CD4-positive, alpha-beta T cell treated with Interleukin-21 for 1 hour (primary cell): ENCODE results near the gene NUBPL.
"Not testable (repeated sequence)": the region's sequence is repeated elsewhere in the genome, so short reads cannot be mapped to it uniquely, and the experiment has no call there.

Experiments used
- DNase-seq: peaks from one replicate; pipeline ENCODE4 v3.0.0-alpha.2; 2020

The NUBPL gene

DNA sequence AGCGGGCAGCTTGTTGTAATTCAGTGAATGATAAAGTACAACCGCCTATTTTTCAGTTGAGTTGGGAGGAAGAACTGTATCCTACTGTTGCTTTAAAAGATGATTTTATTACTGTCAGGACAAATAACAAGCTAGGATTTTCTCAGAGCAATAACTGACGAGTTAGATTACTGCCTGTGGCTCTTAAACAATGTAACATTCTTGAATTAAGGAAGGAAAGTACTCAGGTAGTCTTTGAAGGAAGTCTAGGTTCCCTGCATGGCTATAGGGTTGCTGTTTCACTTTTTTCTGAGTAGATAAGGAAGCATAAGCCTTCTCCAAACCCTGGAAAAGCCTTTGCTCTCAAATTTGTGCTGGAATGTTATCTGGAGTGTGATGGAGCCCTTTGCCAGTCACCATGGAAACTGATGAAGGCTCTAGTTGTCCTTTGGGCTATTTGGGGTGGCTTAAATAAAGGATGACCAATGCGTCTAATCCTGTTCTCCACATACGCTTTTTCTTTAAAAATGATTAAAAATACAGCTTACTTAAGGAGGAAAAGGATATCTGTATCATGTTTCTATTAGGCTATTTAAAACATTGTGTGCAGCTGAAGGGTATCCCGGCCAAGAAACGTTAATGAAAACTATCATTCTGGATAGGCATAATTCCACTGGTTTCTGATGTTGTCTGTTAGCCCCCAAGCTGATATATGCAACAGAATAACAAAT, 17.7 kb downstream of the NUBPL start:
- no peak for DNase-seq

DNA sequence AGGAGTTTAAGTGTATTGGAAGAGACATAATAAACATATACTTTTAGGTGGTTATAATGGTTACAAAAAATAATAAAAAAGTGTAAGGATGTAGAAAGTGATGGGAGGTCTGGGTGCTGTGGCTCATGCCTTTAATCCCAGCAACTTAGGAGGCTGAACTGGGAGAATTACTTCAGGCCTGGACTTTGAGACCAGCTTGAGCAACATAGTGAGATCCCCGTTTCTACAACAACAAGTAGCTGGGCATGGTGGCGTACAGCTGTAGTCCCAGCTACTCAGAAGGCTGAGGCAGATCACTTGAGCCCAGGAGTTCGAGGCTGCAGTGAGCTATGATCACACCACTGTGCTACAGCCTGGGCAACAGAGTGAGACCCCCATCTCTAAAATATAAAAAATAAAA, 19.0 kb downstream of the NUBPL start:
- DNase-seq, result no peak

DNA sequence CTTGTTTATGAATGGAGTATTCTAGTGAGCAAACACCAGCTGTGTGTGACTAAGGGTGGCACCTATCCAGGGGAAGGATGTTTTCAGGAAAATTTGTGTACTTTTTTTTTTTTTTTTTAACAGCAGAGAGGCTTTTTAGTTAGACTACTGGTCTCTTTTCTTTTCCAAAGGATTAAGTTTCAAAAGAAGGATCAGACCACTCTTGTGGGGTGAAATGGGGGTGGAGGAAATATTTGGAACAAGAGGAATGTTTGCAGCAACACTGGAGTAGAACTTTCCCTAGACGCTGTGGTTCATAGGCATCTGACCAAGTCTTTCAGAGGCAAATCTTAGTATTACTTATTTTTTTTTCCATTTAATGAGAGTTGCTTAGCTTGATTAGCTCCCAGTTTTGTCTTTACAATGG, 21.1 kb downstream of the NUBPL start:
- DNase-seq, result no peak

DNA sequence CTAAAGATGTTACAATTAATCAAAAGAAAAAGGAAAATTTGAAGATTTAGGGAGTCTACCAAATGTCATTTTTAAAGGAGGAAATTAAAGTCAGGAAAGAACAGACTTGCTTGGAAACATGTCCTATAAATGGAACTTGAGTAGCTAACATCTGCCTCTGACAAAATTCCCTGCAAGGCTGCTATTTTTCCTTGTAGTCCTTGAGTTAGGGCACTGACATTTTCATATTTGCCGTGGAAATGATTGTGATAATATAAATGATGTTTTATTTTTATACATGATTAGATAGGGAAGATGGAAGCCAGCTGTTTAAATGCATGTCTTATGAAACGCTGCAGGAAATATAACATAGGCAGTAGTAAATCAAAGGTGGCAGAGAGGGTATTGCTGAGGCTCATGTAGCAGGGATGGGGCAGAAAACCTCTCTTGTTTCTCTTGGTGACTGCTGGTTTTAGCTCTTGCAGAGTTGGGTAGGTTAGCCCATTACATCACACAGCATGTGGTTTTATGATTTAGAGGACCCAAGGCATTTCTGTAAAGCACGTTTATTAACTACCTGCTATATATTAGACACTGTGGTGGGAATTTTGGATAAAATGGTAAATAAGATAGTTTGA, 21.7 kb downstream of the NUBPL start:
- DNase-seq, result no peak

DNA sequence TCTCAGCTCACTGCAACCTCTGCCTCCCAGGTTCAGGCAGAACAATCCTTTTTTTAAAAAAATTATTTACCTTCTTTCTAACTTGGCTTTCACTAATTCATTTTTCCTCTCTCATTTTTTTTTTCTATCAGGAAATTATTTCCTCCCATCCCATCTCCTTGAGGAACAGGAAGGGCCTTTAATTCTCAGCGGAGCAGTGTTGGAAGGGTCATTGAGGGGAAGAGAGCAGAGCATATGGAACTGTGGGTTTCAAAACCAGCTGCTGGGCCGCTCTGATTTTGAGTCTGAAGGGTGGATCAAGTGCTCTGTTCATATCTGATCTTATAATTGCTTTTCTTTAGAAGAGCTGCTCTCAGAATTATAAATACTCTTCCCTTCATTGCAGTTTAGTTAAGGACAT, 29.0 kb downstream of the NUBPL start:
- DNase-seq, result no peak

DNA sequence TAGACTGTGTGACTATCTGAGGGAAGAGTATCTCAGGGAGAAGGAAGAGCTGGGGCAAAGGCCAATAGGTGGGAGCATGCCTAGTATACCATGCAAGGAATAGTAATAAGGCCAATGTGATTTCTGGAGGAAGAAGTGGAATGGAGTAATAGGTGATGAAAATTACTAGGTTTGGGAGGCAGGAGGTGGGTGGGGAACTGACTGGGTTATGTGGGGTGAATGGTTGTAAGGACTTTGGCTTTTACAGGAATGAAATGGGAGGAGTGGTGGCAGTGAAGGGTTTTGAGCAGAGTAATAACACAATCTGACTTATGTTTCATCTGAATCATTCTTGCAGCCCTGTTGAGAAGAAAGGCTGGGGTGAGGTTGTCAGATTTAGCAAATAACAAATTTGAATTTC, 30.9 kb downstream of the NUBPL start:
- DNase-seq, result no peak

DNA sequence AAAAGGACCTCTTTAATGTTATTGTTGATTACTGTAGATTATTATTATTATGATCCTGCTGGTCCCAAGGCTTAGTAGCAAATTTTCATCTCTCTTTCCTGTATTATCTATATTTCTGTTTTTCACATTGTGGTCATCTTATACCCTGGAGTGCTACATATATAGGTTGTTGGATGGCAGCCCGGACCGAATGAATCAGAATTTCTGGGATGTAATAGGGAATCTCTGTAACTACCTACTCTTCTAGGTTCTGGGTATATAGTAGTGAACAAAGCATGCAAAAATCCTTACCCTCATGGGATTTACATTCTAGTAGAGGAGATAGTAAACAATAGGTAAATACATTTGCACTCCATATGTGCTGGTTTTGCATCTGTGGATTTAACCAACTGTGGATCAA, 31.4 kb downstream of the NUBPL start:
- no peak for DNase-seq

DNA sequence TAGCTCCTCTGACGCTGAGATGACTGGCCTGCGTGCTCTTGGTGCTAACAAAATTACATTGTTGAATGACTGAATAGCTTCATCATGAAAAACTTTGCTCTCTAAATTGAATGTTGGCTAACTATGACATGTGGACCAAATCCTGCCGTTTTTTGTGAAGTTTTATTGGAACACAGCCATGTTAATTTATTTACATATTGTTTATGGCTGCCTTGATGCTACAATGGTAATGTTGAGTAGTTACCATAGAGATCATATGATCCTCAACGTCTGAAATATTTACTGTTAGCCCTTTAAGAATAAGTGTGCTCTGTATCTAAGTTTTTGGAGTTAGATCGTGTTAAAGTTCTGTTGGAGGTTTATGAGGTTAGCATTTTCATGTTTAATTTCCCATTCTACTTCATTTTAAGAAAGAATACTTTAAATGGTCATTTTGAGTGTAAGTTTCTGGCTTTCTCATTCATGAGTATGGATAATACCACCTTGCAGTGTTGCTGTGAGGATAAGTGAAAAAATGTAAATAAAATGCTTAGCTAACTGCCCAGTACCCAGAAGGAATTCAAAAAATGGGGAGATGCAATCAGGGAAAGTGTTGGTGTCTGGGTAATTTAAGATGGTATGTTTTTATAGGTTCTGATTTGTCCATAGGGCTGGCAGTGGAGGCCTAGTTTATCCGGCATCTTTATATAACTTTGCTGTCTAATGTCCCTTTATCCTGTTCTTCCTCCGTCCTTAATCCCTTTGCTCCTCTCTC, 35.3 kb downstream of the NUBPL start:
- no peak for DNase-seq

DNA sequence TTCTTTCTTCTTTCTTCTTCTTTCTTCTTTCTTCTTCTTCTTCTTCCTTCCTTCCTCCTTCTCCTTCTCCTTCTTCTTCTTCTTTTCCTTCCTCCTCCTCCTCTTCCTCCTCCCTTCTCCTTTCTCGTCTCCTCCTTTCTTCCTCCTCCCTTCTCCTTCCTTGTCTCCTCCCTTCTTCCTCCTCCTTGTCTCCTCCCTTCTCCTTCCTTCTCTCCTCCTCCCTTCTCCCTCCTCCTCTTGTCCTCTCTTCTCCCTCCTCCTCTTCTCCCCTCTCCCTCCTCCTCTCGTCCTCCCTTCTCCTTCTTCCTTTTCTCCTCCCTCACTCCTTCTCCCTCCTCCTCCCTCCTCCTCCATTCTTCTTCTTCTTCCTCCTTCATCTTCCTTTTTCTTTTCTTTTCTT, 44.5 kb downstream of the NUBPL start:
- DNase-seq, result no peak

DNA sequence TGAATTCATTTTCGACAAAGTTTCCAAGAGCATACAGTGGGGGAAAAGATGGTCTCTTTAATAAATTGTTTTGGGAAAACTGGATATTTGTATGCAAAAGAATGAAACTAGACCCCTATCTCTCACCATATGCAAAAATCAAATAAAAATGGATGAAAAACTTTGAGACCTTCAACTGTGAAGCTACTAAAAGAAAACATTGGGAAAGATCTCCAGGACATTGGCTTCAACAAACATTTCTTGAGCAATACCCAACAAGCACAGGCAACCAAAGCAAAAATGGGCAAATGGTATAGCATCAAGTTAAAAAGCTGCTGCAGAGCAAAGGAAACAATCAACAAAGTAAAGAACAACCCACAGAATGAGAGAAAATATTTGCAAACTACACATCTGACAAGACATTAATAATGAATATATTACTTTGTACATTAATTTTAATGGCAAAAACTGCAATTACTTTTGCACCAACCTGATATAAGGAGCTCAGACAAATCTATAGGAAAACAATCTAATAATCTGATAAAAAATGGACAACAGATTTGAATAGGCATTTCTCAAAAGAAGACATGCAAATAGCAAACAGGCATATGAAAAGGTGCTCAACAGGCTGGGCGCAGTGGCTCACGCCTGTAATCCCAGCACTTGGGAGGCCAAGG, 50.7 kb downstream of the NUBPL start:
- DNase-seq, result no peak

DNA sequence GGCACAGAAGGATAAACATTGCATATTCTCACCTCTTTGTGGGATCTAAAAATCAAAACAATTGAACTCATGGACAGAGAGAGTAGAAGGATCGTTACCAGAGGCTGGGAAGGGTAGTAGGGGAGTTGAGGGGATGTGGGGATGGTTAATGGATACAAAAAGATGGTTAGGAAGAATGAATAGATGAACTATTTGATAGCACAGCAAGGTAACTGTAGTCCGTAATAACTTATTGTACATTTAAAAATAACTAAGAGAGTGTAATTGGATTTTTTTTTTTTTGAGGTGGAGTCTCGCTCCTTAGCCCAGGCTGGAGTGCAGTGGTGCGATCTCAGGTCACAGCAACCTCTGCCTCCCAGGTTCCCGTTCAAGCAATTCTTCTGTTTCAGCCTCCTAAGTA, 52.0 kb downstream of the NUBPL start:
- no peak for DNase-seq

DNA sequence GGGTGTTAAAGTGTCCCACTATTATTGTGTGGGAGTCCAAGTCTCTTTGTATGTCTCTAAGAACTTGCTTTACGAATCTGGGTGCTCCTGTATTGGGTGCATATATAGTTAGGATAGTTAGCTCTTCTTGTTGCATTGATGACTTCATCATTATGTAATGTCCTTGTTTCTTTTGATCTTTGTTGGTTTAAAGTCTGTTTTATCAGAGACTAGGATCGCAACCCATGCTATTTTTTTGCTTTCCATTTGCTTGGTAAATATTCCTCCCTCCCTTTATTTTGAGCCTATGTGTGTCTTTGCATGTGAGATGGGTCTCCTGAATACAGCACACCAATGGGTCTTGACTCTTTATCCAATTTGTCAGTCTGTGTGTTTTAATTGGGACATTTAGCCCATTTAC, 57.7 kb downstream of the NUBPL start:
- DNase-seq, result not testable (repeated sequence)

DNA sequence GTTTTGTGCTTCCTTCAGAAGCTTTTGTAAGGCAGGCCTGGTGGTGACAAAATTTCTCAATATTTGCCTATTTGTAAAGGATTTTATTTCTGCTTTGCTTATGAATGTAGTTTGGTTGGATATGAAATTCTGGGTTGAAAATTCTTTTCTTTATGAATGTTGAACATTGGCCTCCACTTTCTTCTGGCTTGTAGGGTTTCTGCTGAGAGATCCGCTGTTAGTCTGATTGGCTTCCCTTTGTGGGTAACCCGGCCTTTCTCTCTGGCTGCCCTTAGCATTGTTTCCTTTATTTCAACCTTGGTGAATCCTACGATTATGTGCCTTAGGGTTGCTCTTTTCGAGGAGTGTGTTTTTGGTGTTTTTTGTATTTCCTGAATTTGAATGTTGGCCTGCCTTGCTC, 58.2 kb downstream of the NUBPL start:
- DNase-seq, result no peak

DNA sequence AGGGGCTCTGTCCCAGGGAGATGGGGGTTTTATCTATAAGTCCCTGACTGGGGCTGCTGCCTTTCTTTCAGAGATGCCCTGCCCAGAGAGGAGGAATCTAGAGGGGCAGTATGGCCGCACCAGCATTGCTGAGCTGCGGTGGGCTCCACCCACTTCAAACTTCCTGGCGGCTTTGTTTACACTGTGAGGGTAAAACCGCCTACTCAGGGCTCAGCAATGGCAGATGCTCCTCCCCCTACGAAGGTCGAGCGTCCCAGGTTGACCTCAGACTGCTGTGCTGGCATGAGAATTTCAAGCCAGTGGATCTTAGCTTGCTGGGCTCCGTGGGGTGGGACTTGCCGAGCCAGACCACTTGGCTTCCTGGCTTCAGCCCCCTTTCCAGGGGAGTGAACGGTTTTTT, 59.7 kb downstream of the NUBPL start:
- DNase-seq, result not testable (repeated sequence)

DNA sequence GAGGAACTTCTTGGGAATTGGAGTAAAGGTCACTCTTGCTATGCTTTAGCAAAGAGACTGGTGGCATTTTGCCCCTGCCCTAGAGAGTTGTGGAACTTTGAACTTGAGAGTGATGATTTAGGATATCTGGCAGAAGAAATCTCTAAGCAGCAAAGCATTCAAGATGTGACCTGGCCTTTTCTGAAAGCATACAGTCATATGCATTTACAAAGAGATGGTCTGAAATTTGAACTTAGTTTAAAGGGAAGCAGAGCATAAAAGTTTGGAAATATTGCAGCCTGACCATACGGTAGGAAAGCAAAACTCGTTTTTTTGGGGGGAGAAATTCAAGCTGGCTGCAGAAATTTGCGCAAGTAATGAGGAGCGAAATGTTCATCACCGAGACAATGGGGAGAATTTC, 60.9 kb downstream of the NUBPL start:
- no peak for DNase-seq

DNA sequence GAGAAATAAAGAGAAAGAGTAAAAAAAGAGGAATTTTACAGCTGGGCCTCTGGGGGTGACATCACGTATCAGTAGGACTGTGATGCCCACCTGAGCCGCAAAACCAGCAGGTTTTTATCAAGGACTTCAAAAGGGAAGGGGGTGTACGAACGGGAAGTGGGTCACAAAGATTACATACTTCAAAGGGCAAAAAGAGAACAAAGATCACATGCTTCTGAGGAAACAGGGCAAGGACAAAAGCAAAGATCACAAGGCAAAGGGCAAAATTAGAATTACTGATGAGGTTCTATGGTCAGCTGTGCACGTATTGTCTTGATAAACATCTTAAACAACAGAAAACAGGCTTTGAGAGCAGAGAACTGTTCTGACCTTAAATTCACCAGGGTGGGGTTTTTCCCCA, 91.7 kb downstream of the NUBPL start:
- not testable (repeated sequence) for DNase-seq

DNA sequence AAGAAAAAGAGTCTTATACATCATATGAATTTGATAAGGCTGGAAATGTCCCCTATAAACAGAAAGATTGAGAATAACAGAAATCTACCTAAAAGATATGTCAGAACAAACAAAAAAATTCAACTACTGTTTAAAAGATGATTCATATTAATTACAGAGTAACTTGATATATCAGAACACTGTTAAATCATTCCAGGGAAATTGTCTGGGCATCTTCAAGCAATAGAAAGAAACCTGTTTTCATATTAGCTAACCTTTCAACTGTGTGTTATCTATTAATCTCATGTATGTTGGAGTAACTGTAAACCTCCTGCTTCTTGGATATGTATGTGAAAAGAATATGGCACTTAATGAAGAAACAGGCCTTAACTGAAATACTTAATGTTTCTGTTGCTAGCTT, 96.7 kb downstream of the NUBPL start:
- no peak for DNase-seq

DNA sequence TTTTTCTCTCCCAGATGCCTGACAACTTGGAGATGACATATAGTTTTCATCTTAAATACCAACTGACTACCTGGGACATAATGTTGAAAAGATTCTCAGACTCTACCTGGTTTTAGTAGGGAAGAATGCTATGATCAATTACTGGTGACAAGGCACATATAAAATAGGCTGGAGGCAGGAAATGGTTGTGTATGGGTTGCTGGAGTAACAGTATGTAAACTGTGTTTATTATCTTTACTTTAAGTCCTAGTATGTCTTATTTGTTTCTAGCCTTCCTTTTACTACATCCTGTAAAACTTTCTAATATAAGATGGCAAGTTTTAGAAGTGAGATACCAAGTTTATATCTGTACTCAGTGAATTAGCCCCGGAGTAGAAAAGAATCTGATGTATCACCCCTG, 98.1 kb downstream of the NUBPL start:
- DNase-seq, result no peak

DNA sequence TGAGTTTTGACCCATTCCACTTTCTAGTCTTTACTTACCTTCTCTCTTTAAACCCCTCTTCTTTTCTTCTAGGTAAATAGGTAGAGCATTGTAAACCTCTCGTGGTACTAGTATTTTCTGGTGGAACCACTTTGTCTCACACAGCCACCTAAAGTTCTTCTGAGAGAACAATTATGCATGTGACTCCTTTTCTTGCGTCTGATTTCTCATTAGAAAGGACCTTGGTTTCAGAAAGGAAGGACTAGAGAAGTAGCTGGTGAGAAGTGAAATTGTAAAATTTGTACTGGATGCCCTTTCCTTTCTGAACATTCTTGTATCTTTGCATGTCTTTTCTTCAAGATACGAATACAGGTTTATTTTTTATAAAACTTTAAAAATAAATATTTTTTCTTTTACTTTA, 99.0 kb downstream of the NUBPL start:
- DNase-seq, result no peak

DNA sequence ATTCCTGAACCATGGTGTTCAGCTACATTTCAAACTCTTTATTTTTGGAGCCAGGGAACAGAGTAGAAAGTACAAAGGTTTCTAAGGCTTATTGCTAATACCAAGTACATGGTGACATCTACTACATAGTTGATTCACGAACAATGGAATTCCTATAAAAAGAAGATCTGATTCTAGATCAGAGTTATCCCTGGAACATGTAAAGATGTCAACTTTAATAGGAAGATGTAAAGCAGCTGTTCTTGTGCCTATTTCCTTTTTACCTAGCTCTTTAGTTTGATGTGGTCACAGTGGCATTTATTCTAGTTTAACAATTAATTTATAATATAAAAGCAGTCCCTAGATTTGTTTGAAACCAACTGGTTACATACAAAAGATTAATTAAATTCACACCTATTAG, 99.5 kb downstream of the NUBPL start:
- no peak for DNase-seq

DNA sequence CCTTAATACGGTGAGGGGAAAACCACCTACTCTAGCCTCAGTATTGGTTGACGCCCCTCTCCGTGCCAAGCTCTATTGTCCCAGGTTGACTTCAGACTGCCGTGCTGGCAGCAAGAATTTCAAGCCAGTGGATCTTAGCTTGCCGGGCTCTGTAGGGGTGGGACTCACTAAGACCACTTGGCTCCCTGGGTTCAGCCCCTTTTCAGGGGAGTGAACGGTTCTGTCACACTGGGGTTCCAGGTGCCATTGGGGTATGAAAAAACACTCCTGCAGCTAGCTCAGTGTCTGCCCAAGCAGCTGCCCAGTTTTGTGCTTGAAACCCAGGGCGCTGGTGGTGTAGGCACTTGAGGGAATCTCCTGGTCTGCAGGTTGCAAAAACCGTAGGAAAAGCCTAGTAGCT, 107.1 kb downstream of the NUBPL start:
- no peak for DNase-seq

DNA sequence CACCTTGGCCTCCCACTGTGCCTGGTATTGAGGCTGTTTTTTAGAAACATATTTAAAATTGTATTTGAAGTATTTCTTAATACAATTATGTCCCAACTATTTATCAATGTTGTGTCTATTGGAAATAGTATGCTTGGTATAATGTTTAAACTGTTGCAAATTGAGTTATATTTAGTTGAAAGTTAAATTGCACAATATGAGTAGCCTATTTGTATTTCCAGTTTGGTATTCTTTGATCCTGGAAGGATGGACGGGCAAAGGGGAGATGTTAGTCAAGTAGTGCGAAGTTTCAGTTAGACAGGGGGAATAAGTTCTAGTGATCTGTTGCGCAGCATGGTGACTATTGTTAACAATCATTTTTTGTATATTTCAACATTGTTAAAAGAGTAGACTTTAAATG, 111.5 kb downstream of the NUBPL start:
- no peak for DNase-seq

DNA sequence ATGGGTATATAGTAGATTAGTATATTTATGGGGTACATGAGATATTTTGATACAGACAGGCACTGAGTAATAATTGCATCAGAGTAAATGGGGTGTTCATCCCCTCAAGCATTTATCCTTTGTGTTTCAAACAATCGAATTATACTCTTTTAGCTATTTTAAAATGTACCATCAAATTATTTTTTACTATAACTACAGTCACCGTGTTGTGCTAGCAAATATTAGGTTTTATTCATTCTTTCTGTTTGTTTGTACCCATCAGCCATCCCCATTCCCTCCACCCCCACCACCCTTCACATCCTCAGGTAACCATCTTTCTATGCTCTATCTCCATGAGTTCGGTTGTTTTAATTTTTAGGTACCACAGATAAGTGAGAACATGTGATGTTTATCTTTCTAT, 115.8 kb downstream of the NUBPL start:
- DNase-seq, result no peak

DNA sequence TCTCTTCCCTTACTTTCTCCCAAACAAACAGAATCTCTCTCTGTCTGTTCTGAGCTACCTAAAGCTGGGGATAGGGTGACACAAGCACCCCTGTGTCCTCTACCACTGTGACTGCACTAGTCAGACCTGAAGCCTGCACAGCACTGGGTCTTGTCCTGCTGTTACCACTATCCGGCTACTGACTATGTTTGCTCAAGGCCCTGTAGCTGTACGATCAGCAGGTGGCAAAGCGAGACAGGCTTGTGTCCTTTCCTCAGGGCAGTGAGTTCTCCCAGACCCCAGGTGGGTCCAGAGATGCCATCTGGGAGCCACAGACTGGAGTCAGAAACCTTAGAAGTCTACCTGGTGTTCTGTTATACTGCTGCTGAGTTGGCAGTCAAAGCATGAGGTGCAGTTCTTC, 116.4 kb downstream of the NUBPL start:
- no peak for DNase-seq
